Transverse colon (tissue), 3 donors: ENCODE results near the gene FOXP4.

ENCODE experiments used
- EP300 ChIP-seq: sonication (generic); formaldehyde crosslinking; IDR thresholded peaks from one replicate; pipeline ENCODE4 v1.6.1; 2017; ENCODE audit warnings: antibody characterized with exemption, low read depth
- TF ChIP-seq, protein P1 (sequence below), 5 experiments: fragments of 200-600 bp in 3 of 5; fragments of 450-650 bp in 2 of 5; sonication (generic) in 3 of 5; IDR thresholded peaks; 1 replicate in 2 of 5; 2 replicates in 3 of 5; pipeline ENCODE4 v1.5.1; 2016 to 2017; ENCODE audit warnings: antibody characterized with exemption in 5 of 5, inconsistent platforms in 3 of 5, mild to moderate bottlenecking in 2 of 5, moderate library complexity in 1 of 5

DNA sequence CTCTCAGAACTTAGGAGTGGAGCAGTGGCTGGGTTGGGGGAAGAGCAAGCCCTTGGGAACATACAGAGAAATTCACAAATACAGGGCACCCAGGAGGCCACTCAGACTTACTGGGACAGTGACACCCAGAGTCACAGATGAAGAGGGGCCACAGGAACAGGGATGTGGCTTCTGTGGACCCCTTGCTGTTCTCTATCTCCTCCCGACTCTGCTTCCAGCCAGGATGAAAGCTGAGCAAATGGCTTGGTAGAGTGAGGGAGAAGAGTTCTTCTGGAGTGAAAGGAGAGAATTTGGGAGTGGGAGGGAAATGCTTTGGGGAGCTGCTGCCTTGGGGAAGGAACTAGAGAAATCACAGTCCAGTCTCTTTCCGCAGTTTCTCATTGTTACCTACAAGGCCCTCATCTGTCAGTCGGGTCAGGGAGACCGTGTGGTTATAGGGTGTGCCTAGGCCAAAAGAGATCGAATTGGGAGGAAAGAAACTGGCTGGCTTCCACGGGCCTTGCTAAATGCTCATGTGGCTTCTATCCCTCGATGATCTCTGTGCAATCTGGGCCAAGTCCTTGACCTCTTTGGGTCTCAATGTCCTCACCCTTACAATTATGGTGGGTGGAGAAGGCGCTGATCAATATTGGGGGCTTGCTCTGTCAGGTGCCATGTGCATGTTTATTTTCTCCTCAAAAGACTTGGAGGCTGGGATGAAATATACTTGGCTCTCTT is 17.0 kb downstream of the FOXP4 start:
- TF ChIP-seq EP300, result no peak
- TF ChIP-seq, protein P1, sequence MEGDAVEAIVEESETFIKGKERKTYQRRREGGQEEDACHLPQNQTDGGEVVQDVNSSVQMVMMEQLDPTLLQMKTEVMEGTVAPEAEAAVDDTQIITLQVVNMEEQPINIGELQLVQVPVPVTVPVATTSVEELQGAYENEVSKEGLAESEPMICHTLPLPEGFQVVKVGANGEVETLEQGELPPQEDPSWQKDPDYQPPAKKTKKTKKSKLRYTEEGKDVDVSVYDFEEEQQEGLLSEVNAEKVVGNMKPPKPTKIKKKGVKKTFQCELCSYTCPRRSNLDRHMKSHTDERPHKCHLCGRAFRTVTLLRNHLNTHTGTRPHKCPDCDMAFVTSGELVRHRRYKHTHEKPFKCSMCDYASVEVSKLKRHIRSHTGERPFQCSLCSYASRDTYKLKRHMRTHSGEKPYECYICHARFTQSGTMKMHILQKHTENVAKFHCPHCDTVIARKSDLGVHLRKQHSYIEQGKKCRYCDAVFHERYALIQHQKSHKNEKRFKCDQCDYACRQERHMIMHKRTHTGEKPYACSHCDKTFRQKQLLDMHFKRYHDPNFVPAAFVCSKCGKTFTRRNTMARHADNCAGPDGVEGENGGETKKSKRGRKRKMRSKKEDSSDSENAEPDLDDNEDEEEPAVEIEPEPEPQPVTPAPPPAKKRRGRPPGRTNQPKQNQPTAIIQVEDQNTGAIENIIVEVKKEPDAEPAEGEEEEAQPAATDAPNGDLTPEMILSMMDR (IDR thresholded peaks at IDR 0.05), result no peak
